Parathyroid adenoma (tissue), 2 donors: Measurements from ENCODE around the gene CERS1.

Experiments
- H2AFZ ChIP-seq: fragments of 300-600 bp; sonication (generic); one replicate; pipeline ENCODE4 v1.7.0; 2017; ENCODE audit warnings: antibody characterized with exemption, mild to moderate bottlenecking
- H3K27ac ChIP-seq: fragments of 300-600 bp; sonication (generic); one replicate; pipeline ENCODE4 v1.7.0; 2017
- H3K27me3 ChIP-seq: fragments of 300-600 bp; sonication (generic); one replicate; pipeline ENCODE4 v1.7.0; 2017; ENCODE audit warnings: low read length; ENCODE audit not compliant: control insufficient read depth, insufficient read depth
- H3K36me3 ChIP-seq: fragments of 300-600 bp; sonication (generic); one replicate; pipeline ENCODE4 v1.7.0; 2017; ENCODE audit warnings: low read length; ENCODE audit not compliant: control insufficient read depth, insufficient read depth
- H3K4me1 ChIP-seq: fragments of 300-600 bp; sonication (generic); one replicate; pipeline ENCODE4 v1.7.0; 2017; ENCODE audit warnings: control low read depth
- H3K4me2 ChIP-seq: fragments of 300-600 bp; sonication (generic); one replicate; pipeline ENCODE4 v1.7.0; 2017; ENCODE audit warnings: low read length
- H3K4me3 ChIP-seq: fragments of 300-600 bp; sonication (generic); one replicate; pipeline ENCODE4 v1.7.0; 2017; ENCODE audit warnings: low read depth, low read length
- H3K79me2 ChIP-seq: fragments of 300-600 bp; sonication (generic); one replicate; pipeline ENCODE4 v1.7.0; 2017; ENCODE audit warnings: control low read depth
- H3K9ac ChIP-seq: fragments of 300-600 bp; sonication (generic); one replicate; pipeline ENCODE4 v1.7.0; 2017; ENCODE audit warnings: mild to moderate bottlenecking
- H3K9me3 ChIP-seq: fragments of 300-600 bp; sonication (generic); one replicate; pipeline ENCODE4 v1.7.0; 2017; ENCODE audit warnings: low read length; ENCODE audit not compliant: control insufficient read depth
- CTCF ChIP-seq: fragments of 300-600 bp; sonication (generic); IDR thresholded peaks from one replicate; pipeline ENCODE4 v1.7.0; 2017; ENCODE audit warnings: antibody characterized with exemption, mild to moderate bottlenecking
- donor health status: primary hyperparathyroidism.

The CERS1 gene

GRCh38 chr19:18896421-18896841 lies 473 bp upstream of the CERS1 start:
- no peak for TF ChIP-seq CTCF
- Histone ChIP-seq H3K36me3 (no peaks in the 10 kb centered on the region), H3K27me3 (no peaks in the 10 kb centered on the region), H2AFZ (no peak overlapping the region), H3K4me1 (peaks cover 2% of the 10 kb centered on the region), H3K4me3 (peak overlapping the region; percentile 11), H3K27ac (no peak overlapping the region), H3K9me3 (no peaks in the 10 kb centered on the region), H3K79me2 (no peaks in the 10 kb centered on the region), H3K9ac (no peak overlapping the region), H3K4me2 (no peak overlapping the region)

- Histone ChIP-seq H2AFZ (peak overlapping the region; percentile 77), H3K36me3 (no peaks in the 10 kb centered on the region), H3K4me2 (peak overlapping the region; percentile 72), H3K4me1 (peaks cover 2% of the 10 kb centered on the region), H3K9ac (no peak overlapping the region), H3K27me3 (no peaks in the 10 kb centered on the region), H3K9me3 (no peaks in the 10 kb centered on the region), H3K79me2 (no peaks in the 10 kb centered on the region), H3K27ac (no peak overlapping the region), H3K4me3 (peak overlapping the region; percentile 46)
- no peak for TF ChIP-seq CTCF
These were observed 727 bp downstream of the CERS1 start for GRCh38 chr19:18895038-18895823.

GRCh38 chr19:18894254-18895037 lies 1.5 kb downstream of the CERS1 start:
- H3K4me3 ChIP-seq, result peak overlapping the region; percentile 46
- peaks cover 2% of the 10 kb centered on the region for H3K4me1 ChIP-seq
- H3K9me3 ChIP-seq, result no peaks in the 10 kb centered on the region
- H3K27me3 ChIP-seq, result no peaks in the 10 kb centered on the region
- H3K9ac ChIP-seq, result no peak overlapping the region
- no peaks in the 10 kb centered on the region for H3K79me2 ChIP-seq
- H2AFZ ChIP-seq, result peak overlapping the region; percentile 77
- H3K27ac ChIP-seq, result no peak overlapping the region
- no peaks in the 10 kb centered on the region for H3K36me3 ChIP-seq
- H3K4me2 ChIP-seq, result peak overlapping the region; percentile 72
- TF ChIP-seq CTCF, result no peak

GRCh38 chr19:18893587-18894253 lies 2.2 kb downstream of the CERS1 start:
- Histone ChIP-seq H3K27ac (no peak overlapping the region), H3K79me2 (no peaks in the 10 kb centered on the region), H3K9me3 (no peaks in the 10 kb centered on the region), H3K27me3 (no peaks in the 10 kb centered on the region), H3K9ac (no peak overlapping the region), H3K4me1 (peaks cover 2% of the 10 kb centered on the region), H2AFZ (no peak overlapping the region), H3K4me2 (no peak overlapping the region), H3K4me3 (no peak overlapping the region), H3K36me3 (no peaks in the 10 kb centered on the region)
- TF ChIP-seq CTCF, result no peak
